HG03135 (cell line): ENCODE data around the gene MMD.
"Not testable (repeated sequence)": the region's sequence is repeated elsewhere in the genome, so short reads cannot be mapped to it uniquely, and the experiment has no call there.

ENCODE experiments used
- ATAC-seq: cut with Tn5 transposase; IDR thresholded peaks from one replicate; pipeline ENCODE4 v1.9.1; 2021; ENCODE audit warnings: mild to moderate bottlenecking, moderate library complexity; ENCODE audit not compliant: unreplicated experiment

Gene MMD

GRCh38 chr17:55424893-55425540 is 3.4 kb upstream of the MMD start:
- ATAC-seq = no peak

- no peak for ATAC-seq
Measured at GRCh38 chr17:55423535-55423934, 1.9 kb upstream of the MMD start.

- ATAC-seq = not testable (repeated sequence)
Measured at GRCh38 chr17:55422828-55423164, 1.2 kb upstream of the MMD start.

- ATAC-seq = no peak
Measured at GRCh38 chr17:55420776-55421178, 858 bp downstream of the MMD start.

GRCh38 chr17:55420067-55420775 is 1.4 kb downstream of the MMD start:
- ATAC-seq = peak; percentile 34

- ATAC-seq = no peak
Measured at GRCh38 chr17:55418369-55419268, 3.0 kb downstream of the MMD start.

GRCh38 chr17:55417411-55418268 is 4.0 kb downstream of the MMD start:
- ATAC-seq = no peak

- no peak for ATAC-seq
Measured at GRCh38 chr17:55416470-55417052, 5.1 kb downstream of the MMD start.

- no peak for ATAC-seq
Measured at GRCh38 chr17:55416000-55416399, 5.6 kb downstream of the MMD start.

- ATAC-seq = no peak
Measured at GRCh38 chr17:55414983-55415382, 6.7 kb downstream of the MMD start.

GRCh38 chr17:55413825-55414489 is 7.7 kb downstream of the MMD start:
- ATAC-seq = no peak

GRCh38 chr17:55411463-55411855 is 10.2 kb downstream of the MMD start:
- no peak for ATAC-seq

GRCh38 chr17:55410722-55411462 is 10.7 kb downstream of the MMD start:
- ATAC-seq = no peak

- no peak for ATAC-seq
Measured at GRCh38 chr17:55409030-55409800, 12.4 kb downstream of the MMD start.

GRCh38 chr17:55407641-55408566 is 13.7 kb downstream of the MMD start:
- no peak for ATAC-seq

- no peak for ATAC-seq
Measured at GRCh38 chr17:55405600-55405999, 16.0 kb downstream of the MMD start.

GRCh38 chr17:55404197-55404596 is 17.4 kb downstream of the MMD start:
- not testable (repeated sequence) for ATAC-seq
